HCT116 (cell line): ENCODE data around the gene GRIP1.

ENCODE experiments used
- CEBPB ChIP-seq: IDR thresholded peaks from 2 replicates; pipeline ENCODE4 v1.6.1; 2012; ENCODE audit warnings: low read depth
- EGR1 ChIP-seq: IDR thresholded peaks from 2 replicates; pipeline ENCODE4 v1.6.1; 2012; ENCODE audit warnings: low read depth
- EZH2 ChIP-seq: fragments of 200-600 bp; sonication (generic); IDR thresholded peaks from 2 replicates; pipeline ENCODE4 v1.6.1; 2017; ENCODE audit warnings: antibody characterized with exemption, mixed run types
- POLR2A ChIP-seq: IDR thresholded peaks from 2 replicates; pipeline ENCODE4 v1.7.0; 2011; ENCODE audit warnings: borderline replicate concordance; ENCODE audit not compliant: insufficient read depth, insufficient read length; ENCODE audit errors: extremely low read depth
- POLR2AphosphoS5 ChIP-seq: IDR thresholded peaks from 2 replicates; pipeline ENCODE4 v1.6.1; 2011; ENCODE audit warnings: mild to moderate bottlenecking, low read depth, low read length, moderate library complexity
- RAD21 ChIP-seq: IDR thresholded peaks from 2 replicates; pipeline ENCODE4 v1.6.1; 2012; ENCODE audit warnings: low read depth, mild to moderate bottlenecking
- SP1 ChIP-seq: IDR thresholded peaks from 2 replicates; pipeline ENCODE4 v1.6.1; 2012; ENCODE audit warnings: low read depth
- SRF ChIP-seq: IDR thresholded peaks from 2 replicates; pipeline ENCODE4 v1.6.1; 2012; ENCODE audit warnings: low read depth
- ZFX ChIP-seq: fragments of 450-650 bp; IDR thresholded peaks from 2 replicates; pipeline ENCODE4 v1.6.1; 2017
- ZNF274 ChIP-seq: fragments of 200-500 bp; sonication (Bioruptor generic); IDR thresholded peaks from 2 replicates; pipeline ENCODE4 v1.6.1; 2014; ENCODE audit warnings: mild to moderate bottlenecking, low read depth, low read length, inconsistent platforms
- TF ChIP-seq, protein P1 (sequence below), 3 experiments: fragments of 200-600 bp in 1 of 3; sonication (generic) in 1 of 3; IDR thresholded peaks in 2 of 3; conservative IDR thresholded peaks in 1 of 3; 2 replicates each; pipeline ENCODE4 v1.5.1; 2012 to 2017; ENCODE audit warnings: low read depth in 2 of 3, low read length in 2 of 3, antibody characterized with exemption in 1 of 3, borderline replicate concordance in 1 of 3, control low read depth in 1 of 3, mild to moderate bottlenecking in 1 of 3, mixed read lengths in 1 of 3, mixed run types in 1 of 3, moderate library complexity in 1 of 3; ENCODE audit not compliant: insufficient read depth in 1 of 3
- TF ChIP-seq, protein P2 (sequence below): IDR thresholded peaks from 2 replicates; pipeline ENCODE4 v1.6.1; 2012; ENCODE audit warnings: low read depth
- TF ChIP-seq, protein P3 (sequence below): IDR thresholded peaks from 2 replicates; pipeline ENCODE4 v1.6.1; 2012

DNA sequence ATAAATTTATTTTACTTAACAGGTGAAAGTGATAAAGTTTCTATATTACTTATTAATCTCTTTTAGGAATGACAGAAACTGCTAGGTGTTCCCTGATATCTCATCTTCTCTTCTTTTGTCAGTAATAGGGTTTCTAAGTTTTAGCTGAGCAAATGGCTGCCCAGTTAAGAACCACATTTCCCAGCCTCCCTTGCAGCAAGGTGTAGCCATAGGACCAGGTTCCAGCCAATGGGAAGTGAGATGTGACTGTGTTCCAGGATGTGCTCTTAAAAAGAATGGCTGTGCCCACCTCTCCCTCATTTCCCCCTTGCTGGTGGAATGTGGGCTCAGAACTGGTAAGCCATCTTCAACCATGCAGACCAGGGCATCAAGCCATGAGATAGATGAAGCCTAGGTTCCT is 210.9 kb downstream of the GRIP1 start:
- TF ChIP-seq, protein P1, sequence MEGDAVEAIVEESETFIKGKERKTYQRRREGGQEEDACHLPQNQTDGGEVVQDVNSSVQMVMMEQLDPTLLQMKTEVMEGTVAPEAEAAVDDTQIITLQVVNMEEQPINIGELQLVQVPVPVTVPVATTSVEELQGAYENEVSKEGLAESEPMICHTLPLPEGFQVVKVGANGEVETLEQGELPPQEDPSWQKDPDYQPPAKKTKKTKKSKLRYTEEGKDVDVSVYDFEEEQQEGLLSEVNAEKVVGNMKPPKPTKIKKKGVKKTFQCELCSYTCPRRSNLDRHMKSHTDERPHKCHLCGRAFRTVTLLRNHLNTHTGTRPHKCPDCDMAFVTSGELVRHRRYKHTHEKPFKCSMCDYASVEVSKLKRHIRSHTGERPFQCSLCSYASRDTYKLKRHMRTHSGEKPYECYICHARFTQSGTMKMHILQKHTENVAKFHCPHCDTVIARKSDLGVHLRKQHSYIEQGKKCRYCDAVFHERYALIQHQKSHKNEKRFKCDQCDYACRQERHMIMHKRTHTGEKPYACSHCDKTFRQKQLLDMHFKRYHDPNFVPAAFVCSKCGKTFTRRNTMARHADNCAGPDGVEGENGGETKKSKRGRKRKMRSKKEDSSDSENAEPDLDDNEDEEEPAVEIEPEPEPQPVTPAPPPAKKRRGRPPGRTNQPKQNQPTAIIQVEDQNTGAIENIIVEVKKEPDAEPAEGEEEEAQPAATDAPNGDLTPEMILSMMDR (IDR thresholded peaks at IDR 0.05 in 2 of 3, conservative IDR thresholded peaks at IDR 0.05 in 1 of 3; ENCODE audit: borderline replicate concordance in 1 of 3, insufficient read depth in 1 of 3, low read depth in 2 of 3, low read length in 2 of 3), result no peak
- no peak for TF ChIP-seq POLR2AphosphoS5
- no peak for TF ChIP-seq ZNF274
- TF ChIP-seq EZH2, result no peak
- no peak for TF ChIP-seq POLR2A
- TF ChIP-seq ZFX, result no peak
- no peak for TF ChIP-seq EGR1
- TF ChIP-seq CEBPB, result no peak
- peak; percentile 27; the same call in 1 of the 2 replicates for TF ChIP-seq SP1
- TF ChIP-seq, protein P2, sequence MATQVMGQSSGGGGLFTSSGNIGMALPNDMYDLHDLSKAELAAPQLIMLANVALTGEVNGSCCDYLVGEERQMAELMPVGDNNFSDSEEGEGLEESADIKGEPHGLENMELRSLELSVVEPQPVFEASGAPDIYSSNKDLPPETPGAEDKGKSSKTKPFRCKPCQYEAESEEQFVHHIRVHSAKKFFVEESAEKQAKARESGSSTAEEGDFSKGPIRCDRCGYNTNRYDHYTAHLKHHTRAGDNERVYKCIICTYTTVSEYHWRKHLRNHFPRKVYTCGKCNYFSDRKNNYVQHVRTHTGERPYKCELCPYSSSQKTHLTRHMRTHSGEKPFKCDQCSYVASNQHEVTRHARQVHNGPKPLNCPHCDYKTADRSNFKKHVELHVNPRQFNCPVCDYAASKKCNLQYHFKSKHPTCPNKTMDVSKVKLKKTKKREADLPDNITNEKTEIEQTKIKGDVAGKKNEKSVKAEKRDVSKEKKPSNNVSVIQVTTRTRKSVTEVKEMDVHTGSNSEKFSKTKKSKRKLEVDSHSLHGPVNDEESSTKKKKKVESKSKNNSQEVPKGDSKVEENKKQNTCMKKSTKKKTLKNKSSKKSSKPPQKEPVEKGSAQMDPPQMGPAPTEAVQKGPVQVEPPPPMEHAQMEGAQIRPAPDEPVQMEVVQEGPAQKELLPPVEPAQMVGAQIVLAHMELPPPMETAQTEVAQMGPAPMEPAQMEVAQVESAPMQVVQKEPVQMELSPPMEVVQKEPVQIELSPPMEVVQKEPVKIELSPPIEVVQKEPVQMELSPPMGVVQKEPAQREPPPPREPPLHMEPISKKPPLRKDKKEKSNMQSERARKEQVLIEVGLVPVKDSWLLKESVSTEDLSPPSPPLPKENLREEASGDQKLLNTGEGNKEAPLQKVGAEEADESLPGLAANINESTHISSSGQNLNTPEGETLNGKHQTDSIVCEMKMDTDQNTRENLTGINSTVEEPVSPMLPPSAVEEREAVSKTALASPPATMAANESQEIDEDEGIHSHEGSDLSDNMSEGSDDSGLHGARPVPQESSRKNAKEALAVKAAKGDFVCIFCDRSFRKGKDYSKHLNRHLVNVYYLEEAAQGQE, result no peak
- no peak for TF ChIP-seq RAD21
- TF ChIP-seq, protein P3, sequence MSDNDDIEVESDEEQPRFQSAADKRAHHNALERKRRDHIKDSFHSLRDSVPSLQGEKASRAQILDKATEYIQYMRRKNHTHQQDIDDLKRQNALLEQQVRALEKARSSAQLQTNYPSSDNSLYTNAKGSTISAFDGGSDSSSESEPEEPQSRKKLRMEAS, result no peak
- TF ChIP-seq SRF, result no peak
